Sigmoid colon (tissue), 4 donors: ENCODE results near the gene PDE4D.

Source experiments
- POLR2AphosphoS5 ChIP-seq, 4 donors: sonication (generic); formaldehyde crosslinking; IDR thresholded peaks; one replicate each; pipeline ENCODE4 v1.6.1; 2017; ENCODE audit warnings: antibody characterized with exemption in 4 of 4
- TF ChIP-seq, protein P1 (sequence below), 4 experiments: fragments of 450-650 bp in 3 of 4; fragments of 200-600 bp in 1 of 4; IDR thresholded peaks; one replicate each; pipeline ENCODE4 v1.5.1; 2016 to 2019; ENCODE audit warnings: antibody characterized with exemption in 4 of 4, mild to moderate bottlenecking in 3 of 4, moderate library complexity in 2 of 4

DNA sequence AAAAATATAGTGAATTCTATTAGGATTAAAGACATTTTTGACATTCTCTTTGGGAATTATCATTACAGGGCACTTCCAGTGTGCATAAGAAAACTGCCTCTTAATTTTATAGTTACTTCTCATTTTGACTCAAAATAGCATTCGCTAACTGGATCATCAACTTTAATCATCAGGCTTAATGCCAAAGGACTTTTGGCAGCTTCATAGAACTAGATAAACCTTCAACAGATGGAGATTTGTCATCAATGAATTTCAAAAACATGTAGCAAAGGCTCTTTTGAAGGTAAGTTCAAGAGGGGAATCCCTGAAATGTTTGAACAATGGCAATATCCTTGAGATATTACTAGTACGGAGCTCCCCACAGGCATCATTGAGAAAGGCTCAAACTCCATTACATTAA is 447.2 kb downstream of the PDE4D start:
- TF ChIP-seq POLR2AphosphoS5 (IDR thresholded peaks at IDR 0.05) = no peak
- TF ChIP-seq, protein P1, sequence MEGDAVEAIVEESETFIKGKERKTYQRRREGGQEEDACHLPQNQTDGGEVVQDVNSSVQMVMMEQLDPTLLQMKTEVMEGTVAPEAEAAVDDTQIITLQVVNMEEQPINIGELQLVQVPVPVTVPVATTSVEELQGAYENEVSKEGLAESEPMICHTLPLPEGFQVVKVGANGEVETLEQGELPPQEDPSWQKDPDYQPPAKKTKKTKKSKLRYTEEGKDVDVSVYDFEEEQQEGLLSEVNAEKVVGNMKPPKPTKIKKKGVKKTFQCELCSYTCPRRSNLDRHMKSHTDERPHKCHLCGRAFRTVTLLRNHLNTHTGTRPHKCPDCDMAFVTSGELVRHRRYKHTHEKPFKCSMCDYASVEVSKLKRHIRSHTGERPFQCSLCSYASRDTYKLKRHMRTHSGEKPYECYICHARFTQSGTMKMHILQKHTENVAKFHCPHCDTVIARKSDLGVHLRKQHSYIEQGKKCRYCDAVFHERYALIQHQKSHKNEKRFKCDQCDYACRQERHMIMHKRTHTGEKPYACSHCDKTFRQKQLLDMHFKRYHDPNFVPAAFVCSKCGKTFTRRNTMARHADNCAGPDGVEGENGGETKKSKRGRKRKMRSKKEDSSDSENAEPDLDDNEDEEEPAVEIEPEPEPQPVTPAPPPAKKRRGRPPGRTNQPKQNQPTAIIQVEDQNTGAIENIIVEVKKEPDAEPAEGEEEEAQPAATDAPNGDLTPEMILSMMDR (IDR thresholded peaks at IDR 0.05) = no peak
